Activated naive CD8-positive, alpha-beta T cell treated with anti-CD3 and anti-CD28 coated beads, Interleukin-2, amount 50 U/mL, for 16 hours (primary cell): Measurements from ENCODE around the gene KMT2B.
"Not testable (repeated sequence)": the region's sequence is repeated elsewhere in the genome, so short reads cannot be mapped to it uniquely, and the experiment has no call there.

Experiments
- DNase-seq: peaks from one replicate; pipeline ENCODE4 v3.0.0-alpha.2; 2020; ENCODE audit warnings: low read depth, low spot score

KMT2B gene

DNA sequence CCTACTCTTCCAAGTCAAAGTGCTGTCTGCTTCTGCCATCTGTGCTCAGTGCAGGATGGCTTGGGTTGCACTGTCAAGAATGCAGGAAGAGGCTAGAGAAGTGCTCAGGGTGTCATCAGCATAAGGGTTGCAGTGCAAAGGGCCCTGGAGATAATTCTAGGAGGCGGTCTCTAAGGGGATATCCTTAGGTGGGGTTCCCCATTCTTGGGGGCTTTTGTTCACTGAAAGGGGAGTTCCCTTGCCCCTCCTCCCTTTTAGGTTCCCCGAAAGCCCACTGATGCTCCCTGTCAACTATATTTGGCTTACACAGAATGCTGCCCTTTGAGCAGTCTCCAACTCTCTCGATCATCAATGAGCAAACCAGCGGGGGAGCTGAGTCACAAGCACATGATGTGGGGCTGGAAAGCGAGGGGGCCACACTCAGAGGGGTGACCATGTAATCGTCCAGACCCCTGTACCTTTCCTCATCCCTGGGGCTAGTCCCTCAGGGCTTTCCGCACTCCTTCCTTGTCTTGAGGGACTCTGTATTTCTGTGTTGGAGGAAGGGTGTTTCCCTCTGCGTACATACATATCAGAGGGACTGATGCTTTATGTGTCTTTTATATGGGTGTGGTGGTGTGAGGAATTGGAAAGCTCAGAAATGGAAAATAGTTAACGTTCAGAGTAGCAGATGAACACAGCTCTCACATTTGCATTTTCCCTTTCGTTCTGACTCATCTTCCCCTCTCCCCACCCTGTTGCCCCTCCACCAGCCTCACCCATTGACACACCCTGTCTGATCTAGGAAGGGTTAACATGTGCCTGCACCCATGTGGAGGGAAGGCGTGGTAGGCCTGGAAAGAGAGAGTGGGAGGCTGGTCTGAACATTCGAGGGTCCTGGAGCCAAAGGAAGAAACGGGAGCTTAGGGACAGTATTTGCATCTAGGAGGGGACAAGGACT, 6.7 kb upstream of the KMT2B start:
- DNase-seq, result peak; percentile 40

DNA sequence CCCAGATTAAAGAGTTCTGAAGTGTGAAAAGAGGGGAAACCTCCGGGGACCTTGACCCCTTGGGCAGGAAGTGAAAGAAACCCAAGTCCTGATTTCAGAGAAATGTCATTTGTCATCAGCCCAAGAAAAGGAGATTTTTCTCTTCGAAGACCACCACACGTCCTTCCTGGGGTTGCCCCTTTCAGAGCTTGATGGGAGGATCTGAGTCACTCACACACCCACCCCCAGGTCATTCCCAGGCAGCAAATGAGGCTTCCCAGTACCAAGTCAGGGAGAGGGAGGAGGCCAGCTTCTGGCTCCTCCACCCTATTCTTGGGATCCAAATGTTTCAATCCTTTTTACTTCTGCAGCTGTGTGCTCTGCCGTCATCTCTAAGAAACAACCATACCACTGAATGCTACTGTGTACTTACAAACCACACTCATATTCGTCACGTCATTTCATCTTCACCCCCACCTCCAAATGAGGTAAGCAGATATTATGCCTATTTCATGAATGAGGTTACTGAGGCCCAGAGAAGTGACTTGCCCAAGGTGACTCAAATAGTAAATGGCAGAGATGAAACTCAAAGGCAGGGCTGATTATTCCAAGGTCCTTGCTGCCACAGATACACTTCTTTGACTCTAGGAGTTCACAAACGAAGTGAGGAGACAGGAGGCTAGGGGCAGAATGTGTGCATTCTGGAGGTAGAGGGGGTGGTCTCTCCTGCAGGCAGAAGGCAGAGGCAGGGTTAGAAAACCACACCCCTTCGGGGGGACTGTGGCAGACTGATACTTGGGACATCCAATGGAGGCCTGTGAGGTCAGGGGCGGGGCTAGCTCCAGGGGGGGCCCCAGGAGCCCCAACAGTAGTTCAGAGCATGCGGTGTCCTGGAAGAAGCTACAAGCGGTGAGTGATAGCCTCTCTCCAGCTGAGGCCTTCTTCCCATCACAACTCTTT, 5.0 kb upstream of the KMT2B start:
- peak; percentile 37 for DNase-seq

DNA sequence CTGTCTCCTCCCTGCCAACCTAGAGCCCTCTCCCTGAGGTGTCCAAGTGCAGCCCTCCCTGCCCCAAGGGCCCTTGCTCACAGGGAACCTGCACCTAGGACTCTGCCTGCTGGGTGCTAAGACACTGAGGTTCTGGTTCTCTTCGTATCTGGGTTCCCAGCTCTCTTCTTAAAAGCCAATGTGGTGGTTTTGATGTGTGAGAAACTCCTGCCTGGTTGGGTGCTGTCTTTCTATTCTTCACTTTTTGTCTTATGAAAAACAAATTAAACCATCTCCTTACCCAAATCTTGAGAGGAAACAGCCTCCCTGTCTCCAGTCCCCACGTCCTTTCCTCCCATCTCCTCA, 4.3 kb upstream of the KMT2B start:
- DNase-seq, result no peak

DNA sequence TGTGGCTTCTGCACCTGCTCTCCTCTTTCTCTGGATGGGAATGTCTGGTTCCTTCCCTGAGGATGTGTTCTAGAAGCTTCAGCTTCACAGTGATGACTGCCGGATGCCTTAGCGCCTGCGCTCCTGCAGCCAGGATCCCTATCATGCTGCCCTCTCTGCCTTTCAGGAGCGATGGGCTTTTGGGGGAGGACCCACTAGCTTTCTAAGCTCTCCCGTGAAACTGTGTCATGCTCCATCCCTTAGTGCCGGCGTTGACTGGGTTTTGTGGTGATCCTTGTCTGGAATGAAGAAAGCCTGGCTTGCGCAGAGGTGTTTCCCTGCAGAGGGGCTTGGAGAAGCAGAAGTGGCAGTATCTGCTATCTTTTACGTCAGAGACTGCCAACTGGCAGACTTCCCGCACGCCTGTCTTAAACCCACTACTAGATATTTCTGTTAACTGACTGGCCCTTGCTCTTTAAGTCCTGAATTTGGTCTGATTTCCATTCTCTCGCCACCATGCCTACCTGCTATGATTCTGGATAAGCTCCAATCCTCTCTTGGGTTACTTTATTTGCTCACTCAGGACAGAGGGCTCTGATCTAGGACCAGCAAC, 3.8 kb upstream of the KMT2B start:
- DNase-seq, result no peak

DNA sequence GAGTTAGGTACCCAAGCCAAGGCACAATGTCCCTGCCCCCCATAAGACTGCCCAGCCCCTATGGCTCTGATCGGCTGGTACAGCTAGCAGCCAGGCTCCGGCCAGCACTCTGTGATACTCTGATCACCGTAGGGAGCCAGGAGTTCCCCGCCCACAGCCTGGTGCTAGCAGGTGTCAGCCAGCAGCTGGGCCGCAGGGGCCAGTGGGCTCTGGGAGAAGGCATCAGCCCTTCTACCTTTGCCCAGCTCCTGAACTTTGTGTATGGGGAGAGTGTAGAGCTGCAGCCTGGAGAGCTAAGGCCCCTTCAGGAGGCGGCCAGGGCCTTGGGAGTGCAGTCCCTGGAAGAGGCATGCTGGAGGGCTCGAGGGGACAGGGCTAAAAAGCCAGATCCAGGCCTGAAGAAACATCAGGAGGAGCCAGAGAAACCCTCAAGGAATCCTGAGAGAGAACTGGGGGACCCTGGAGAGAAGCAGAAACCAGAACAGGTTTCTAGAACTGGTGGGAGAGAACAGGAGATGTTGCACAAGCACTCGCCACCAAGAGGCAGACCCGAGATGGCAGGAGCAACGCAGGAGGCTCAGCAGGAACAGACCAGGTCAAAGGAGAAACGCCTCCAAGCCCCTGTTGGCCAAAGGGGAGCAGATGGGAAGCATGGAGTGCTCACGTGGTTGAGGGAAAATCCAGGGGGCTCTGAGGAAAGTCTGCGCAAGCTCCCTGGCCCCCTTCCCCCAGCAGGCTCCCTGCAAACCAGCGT, 3.0 kb upstream of the KMT2B start:
- no peak for DNase-seq

- DNase-seq, result no peak
Observed at GRCh38 chr19:35715355-35715809, 2.4 kb upstream of the KMT2B start.

DNA sequence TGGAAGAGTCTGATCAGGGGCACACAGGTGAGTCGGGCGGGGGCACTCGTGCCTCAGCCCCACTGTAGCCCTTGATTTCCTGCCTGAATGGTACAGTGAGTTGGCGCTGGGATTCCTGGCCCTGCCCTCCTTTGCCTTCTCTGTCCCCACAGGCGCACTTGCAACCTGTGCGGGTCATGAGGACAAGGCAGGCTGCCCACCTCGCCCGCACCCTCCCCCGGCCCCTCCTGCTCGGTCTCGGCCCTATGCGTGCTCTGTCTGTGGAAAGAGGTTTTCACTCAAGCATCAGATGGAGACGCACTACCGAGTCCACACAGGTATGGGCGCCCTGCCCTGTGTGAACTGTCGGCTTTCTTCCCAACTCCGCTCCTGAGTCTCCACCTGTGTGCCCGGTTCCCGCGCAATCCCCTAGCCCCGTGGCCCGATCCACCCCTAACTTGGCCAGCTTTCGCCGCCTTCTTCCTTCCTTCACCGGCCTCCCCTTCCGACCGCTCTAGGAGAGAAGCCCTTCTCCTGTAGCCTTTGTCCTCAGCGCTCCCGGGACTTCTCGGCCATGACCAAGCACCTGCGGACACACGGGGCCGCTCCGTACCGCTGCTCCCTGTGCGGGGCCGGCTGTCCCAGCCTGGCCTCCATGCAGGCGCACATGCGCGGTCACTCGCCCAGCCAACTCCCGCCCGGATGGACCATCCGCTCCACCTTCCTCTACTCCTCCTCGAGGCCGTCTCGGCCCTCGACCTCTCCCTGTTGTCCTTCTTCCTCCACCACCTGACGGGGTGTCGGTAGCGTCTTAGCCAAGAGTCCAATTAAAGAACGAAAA, 1.6 kb upstream of the KMT2B start:
- no peak for DNase-seq

DNA sequence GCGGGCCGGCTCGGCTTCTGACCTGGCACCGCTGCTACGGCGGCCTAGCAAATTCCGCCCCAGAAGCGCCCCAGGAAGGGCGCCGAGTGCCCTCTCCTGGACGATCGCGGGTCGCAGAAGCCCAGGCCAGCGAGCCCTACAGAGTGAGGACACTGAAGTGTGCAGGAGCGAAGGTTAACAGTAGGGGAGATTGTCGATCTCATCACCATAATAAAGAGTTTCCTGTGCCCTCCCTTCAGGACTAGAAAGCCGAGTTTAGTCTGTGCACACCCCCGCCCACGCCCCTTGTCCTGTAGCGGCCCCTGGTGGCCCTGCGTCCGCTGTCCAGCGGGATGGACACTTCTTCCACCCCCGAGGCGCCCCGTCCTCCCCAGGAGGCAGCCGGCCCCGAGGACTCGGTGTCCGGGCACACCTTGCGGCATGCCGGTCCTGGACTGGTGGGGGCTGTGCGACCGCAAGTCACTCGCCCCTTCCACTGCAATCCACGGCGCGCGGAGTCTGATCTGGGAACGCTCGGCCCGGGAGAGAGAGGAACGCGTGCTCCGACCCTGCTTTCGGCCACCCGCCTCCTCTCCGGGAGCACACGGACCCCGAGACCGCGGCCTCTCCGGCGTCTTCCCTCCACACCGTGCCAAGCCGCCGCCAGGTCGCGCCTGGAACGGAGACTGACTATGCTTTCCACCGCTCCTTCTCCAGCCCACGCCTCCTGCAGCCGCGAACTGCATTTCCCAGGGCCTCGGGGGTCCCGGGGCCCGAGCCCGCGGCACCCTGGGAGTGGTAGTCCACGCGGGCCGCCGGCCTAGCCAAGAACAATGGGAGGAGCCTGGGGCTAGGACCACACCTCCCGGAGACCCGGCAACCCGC, 770 bp upstream of the KMT2B start:
- peak; percentile 96 for DNase-seq

DNA sequence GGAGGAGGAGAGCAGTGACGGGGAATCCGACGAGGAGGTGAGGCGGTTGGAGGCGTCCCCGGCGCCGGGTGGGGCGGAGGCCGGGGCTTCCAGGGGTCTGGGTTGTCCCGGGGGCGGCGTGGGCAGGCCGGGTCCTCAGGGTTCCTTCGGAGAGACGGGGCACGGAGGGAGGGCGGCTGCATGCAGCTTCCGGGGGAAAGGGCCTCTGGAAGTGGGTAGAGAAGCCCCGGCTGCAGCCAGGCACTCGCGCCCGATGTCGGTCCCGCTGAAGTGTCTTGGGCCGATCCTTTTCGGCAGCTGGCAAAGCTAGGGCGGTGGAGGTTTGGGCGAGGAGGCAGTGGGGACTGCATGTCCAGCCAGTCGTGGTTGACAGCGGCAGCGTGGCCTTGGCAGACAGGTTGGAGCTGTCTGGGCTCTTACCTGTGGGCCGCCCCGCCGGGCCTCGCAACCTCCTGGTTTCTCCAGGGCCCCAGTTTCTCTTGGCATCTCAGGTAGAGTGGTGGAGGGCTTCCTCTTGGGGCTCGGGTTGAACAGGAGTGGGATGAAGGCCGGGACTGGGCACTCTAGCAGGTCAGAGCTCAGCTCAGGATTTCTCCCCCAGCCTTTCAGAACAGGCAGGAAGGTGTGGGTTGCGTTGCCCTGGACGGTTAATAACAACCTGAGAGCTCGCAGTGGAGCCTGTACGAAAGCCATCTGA, 690 bp downstream of the KMT2B start:
- DNase-seq, result peak; percentile 24

- no peak for DNase-seq
Observed at GRCh38 chr19:35719402-35720162, 1.8 kb downstream of the KMT2B start.

DNA sequence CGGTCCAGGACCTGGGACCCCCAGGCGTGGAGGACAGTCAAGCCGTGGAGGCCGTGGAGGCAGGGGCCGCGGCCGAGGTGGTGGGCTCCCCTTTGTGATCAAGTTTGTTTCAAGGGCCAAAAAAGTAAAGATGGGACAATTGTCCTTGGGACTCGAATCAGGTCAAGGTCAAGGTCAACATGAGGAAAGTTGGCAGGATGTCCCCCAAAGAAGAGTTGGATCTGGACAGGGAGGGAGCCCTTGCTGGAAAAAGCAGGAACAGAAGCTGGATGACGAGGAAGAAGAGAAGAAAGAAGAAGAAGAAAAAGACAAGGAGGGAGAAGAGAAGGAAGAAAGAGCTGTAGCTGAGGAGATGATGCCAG, 2.3 kb downstream of the KMT2B start:
- DNase-seq, result no peak

- no peak for DNase-seq
Observed at GRCh38 chr19:35720648-35721047, 2.8 kb downstream of the KMT2B start.

DNA sequence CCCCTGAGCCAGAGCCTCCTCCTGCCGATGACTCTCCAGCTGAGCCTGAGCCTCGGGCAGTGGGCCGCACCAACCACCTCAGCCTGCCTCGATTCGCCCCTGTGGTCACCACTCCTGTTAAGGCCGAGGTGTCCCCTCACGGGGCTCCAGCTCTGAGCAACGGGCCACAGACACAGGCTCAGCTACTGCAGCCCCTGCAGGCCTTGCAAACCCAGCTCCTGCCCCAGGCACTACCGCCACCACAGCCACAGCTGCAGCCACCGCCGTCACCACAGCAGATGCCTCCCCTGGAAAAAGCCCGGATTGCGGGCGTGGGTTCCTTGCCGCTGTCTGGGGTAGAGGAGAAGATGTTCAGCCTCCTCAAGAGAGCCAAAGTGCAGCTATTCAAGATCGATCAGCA, 3.6 kb downstream of the KMT2B start:
- no peak for DNase-seq

GRCh38 chr19:35722461-35722860, 4.7 kb downstream of the KMT2B start:
- DNase-seq, result no peak

- DNase-seq, result no peak
Observed at GRCh38 chr19:35722897-35723296, 5.1 kb downstream of the KMT2B start.

GRCh38 chr19:35723671-35724070, 5.9 kb downstream of the KMT2B start:
- DNase-seq, result no peak

- DNase-seq, result not testable (repeated sequence)
Observed at GRCh38 chr19:35724132-35724531, 6.3 kb downstream of the KMT2B start.

DNA sequence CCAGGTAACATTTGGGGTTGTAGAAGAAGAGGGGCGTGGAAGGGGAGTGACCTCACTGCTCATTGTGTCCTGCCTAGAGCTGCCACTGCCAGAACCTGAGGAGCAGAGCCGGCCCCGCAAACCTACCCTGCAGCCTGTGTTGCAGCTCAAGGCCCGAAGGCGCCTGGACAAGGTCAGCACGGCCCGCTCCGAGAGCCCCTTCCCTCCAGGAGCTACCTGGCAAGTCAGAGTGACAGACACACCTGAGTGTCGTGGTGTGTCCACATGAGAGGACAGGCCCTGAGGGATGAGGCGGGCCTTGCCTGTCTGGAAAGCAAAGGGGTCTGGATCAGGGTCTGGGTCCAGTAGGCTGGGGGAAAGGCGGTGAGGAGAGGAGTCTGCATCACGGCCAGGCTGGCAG, 6.8 kb downstream of the KMT2B start:
- no peak for DNase-seq
